Body of pancreas (tissue), 4 donors: ENCODE measurements around the gene NDUFS1. TPM values are rescaled to one million over a fixed set of nuclear protein-coding genes. Genes with fewer than 3 reads are reported as not detected.
"Not testable (repeated sequence)": the region's sequence is repeated elsewhere in the genome, so short reads cannot be mapped to it uniquely, and the experiment has no call there.

Experiments used
- ATAC-seq: fragments of 150-250 bp; one replicate; pipeline ENCODE4 v1.9.1; 2016
- DNase-seq, 4 donors: peaks; one replicate each; pipeline ENCODE4 v3.0.0-alpha.2; 2019
- H3K27ac ChIP-seq, 4 donors: fragments of 200-600 bp; sonication (generic); 1 replicate in 3 of 4; 2 replicates in 1 of 4; pipeline versions ENCODE4 v1.5.1 to v1.6.1; 2016 to 2019; ENCODE audit warnings: mild to moderate bottlenecking in 1 of 4, mixed read lengths in 1 of 4, moderate library complexity in 1 of 4
- H3K27me3 ChIP-seq, 2 donors: fragments of 200-600 bp; sonication (generic); one replicate each; pipeline ENCODE4 v1.6.0; 2016; ENCODE audit warnings: mild to moderate bottlenecking in 1 of 2
- H3K36me3 ChIP-seq, 2 donors: fragments of 200-600 bp; sonication (generic); replicated peaks in 1 of 2; 2 replicates each; pipeline ENCODE4 v1.5.1; 2016; ENCODE audit warnings: low read depth in 2 of 2; ENCODE audit not compliant: insufficient read depth in 1 of 2
- H3K4me1 ChIP-seq: fragments of 200-600 bp; sonication (generic); one replicate; pipeline ENCODE4 v1.6.0; 2016
- H3K4me3 ChIP-seq, 2 donors: fragments of 200-600 bp; sonication (generic); 1 replicate in 1 of 2; 2 replicates in 1 of 2; pipeline ENCODE4 v1.5.1; 2016 to 2019
- H3K9me3 ChIP-seq, 3 donors: fragments of 200-600 bp; sonication (generic); 1 replicate in 2 of 3; 2 replicates in 1 of 3; pipeline ENCODE4 v1.5.1; 2016
- CTCF ChIP-seq, 7 experiments: fragments of 450-650 bp in 4 of 7; fragments of 200-600 bp in 3 of 7; sonication (generic) in 3 of 7; IDR thresholded peaks; one replicate each; pipeline ENCODE4 v1.5.1; 2016 to 2019; ENCODE audit warnings: antibody characterized with exemption in 7 of 7
- POLR2A ChIP-seq, 3 donors: fragments of 450-650 bp; IDR thresholded peaks; one replicate each; pipeline ENCODE4 v1.6.1; 2016; ENCODE audit warnings: antibody characterized with exemption in 3 of 3, mild to moderate bottlenecking in 2 of 3
- WGBS, 2 donors: methylation state at CpG; one replicate each; pipeline ENCODE4 v1.1.5; 2017; 5-methylcytosine and 5-hydroxymethylcytosine counted together
- intact Hi-C: fragments of 100-400 bp; cut with DNase I; formaldehyde crosslinking; loops from one replicate; pipeline ENCODE4 v1.15.1; 2023
- total RNA-seq, 2 donors: library from RNA; depleted of rRNA; stranded (reverse); fragments of >200 nt; gene quantifications; one replicate each; pipeline ENCODE4 v1.1.0, GENCODE V29; 2016

The NDUFS1 gene
- 10 to 100 TPM; 18.7 to 24.1 TPM for total RNA-seq

- Histone ChIP-seq H3K36me3 (peaks cover 4 to 7% of the 10 kb centered on the region in 2 donors), H3K27me3 (no peaks in the 10 kb centered on the region), H3K9me3 (no peaks in the 10 kb centered on the region), H3K27ac (peak within 1 kb of the TSS; percentile 81 to 95 (median 90)), H3K4me1 (peaks cover 33% of the 10 kb centered on the region), H3K4me3 (peak within 1 kb of the TSS; percentile 86 to 95)
- ATAC-seq = peak; percentile 98
- peak; percentile 34 to 75 (median 75) for TF ChIP-seq POLR2A (IDR thresholded peaks at IDR 0.05)
- peak in 2 of 7 experiments; percentile 1 to 5 for TF ChIP-seq CTCF (IDR thresholded peaks at IDR 0.05)
- peak; percentile 96 to 98 (median 98) for DNase-seq
- intact Hi-C loops = loop anchor here (10.0 kb wide), 1 partner anchor 85 kb away; no protein-coding TSS in a partner anchor
- 0% methylated on average over 40 to 64 of the region's 64 CpGs for WGBS, 2 donors
Observed at GRCh38 chr2:206159346-206160124, at the start of gene NDUFS1, which contains the start of gene EEF1B2. TSS of gene NDUFS1 (minus strand) at chr2:206159444. CDS start at chr2:206153678, 5,766 bp downstream. TSS of gene EEF1B2 (plus strand) at chr2:206159895. CDS start at chr2:206159980, 85 bp downstream.

DNA sequence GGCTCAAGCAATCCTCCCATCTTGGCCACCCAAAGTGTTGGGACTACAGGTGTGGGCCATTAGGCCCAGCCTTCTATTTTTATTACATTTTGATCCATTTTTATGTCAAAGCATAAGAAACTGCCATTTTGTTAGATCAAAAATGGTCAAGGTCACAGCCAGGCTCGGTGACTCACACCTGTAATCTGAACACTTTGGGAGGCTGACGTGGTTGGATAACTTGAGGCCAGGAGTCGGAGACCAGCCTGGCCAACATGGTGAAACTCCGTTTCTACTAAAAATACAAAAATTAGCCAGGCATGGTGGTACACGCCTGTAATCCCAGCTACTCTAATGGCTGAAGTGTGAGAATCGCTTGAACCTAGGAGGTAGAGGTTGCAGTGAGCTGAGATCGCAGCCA, 49.7 kb upstream of the NDUFS1 start:
- intact Hi-C loops = no loop called here
- ATAC-seq (no peak), DNase-seq (no peak)
- Histone ChIP-seq H3K27ac (no peak overlapping the region), H3K36me3 (no peaks in the 10 kb centered on the region), H3K4me3 (no peak overlapping the region), H3K4me1 (no peaks in the 10 kb centered on the region), H3K27me3 (no peaks in the 10 kb centered on the region), H3K9me3 (no peaks in the 10 kb centered on the region)
- TF ChIP-seq CTCF (IDR thresholded peaks at IDR 0.05) (no peak), POLR2A (IDR thresholded peaks at IDR 0.05) (no peak)
- WGBS, 2 donors = 70 to 79% methylated on average over 7 of the region's 7 CpGs

DNA sequence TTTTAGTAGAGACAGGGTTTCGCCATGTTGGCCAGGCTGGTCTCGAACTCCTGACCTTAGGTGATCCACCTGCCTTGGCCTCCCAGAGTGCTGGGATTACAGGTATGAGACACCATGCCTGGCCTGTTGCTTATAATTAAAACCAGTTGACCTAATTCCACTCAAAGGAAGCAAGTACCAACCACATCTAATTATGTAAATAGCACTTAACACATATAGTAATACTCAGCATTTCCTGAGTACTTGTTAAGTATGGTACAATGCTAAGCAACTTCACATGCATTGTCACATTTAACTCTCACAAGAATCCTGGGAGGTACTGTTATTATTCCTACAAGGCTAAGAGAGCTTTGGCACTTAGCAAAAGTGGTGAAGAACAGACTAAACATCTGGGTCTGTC, 48.1 kb upstream of the NDUFS1 start:
- ATAC-seq, H3K4me1 ChIP-seq, DNase-seq, H3K27me3 ChIP-seq, intact Hi-C loops, H3K36me3 ChIP-seq, H3K4me3 ChIP-seq, H3K9me3 ChIP-seq, H3K27ac ChIP-seq: not testable (repeated sequence)
- 100% methylated on average over 2 of the region's 2 CpGs for WGBS, 2 donors

GRCh38 chr2:206204710-206205109, 45.5 kb upstream of the NDUFS1 start:
- Histone ChIP-seq H3K27me3 (no peaks in the 10 kb centered on the region), H3K36me3 (no peaks in the 10 kb centered on the region), H3K9me3 (no peaks in the 10 kb centered on the region), H3K27ac (no peak overlapping the region), H3K4me3 (no peak overlapping the region), H3K4me1 (no peaks in the 10 kb centered on the region)
- intact Hi-C loops = no loop called here
- WGBS, 2 donors = 39 to 61% methylated on average over 3 of the region's 3 CpGs
- DNase-seq (no peak), ATAC-seq (no peak)
- TF ChIP-seq POLR2A (IDR thresholded peaks at IDR 0.05) (no peak), CTCF (IDR thresholded peaks at IDR 0.05) (no peak)

DNA sequence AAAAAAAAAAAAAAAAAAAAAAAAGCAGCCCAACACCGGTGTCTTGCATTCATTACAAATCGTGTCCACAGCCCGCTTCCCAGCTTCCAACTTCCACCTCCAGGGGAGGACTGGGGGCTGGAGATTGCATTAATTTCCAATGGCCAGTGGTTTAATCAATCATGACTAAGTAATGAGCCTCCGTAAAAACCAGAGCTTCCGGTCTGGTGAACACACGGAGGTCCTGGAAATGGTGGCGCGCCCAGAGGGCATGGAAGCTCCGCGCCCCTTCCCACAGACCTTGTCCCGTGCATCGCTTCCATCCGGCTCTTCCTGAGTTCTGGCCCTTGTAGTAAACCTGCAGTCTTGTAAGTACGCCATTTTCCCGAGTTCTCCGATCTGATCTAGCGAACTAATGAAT, 44.1 kb upstream of the NDUFS1 start:
- no peak for DNase-seq
- Histone ChIP-seq H3K27me3 (no peaks in the 10 kb centered on the region), H3K36me3 (no peaks in the 10 kb centered on the region), H3K4me3 (no peak overlapping the region), H3K9me3 (no peaks in the 10 kb centered on the region), H3K4me1 (no peaks in the 10 kb centered on the region), H3K27ac (no peak overlapping the region)
- WGBS, 2 donors = 88 to 92% methylated on average over 17 of the region's 17 CpGs
- ATAC-seq = no peak
- intact Hi-C loops = no loop called here
- TF ChIP-seq CTCF (IDR thresholded peaks at IDR 0.05) (no peak), POLR2A (IDR thresholded peaks at IDR 0.05) (no peak)
